CD14-positive monocyte (primary cell): ENCODE measurements around the gene SDR39U1. TPM values are rescaled to one million over a fixed set of nuclear protein-coding genes. Genes with fewer than 3 reads are reported as not detected.
A peak's percentile ranks its signal among the peaks of the same experiment; 100 is the strongest.

Experiments
- DNase-seq, 3 donors: peaks; one replicate each; pipeline ENCODE4 v3.0.0-alpha.2; 2011 to 2022
- H2AFZ ChIP-seq: 2 replicates; pipeline ENCODE4 v1.6.0; 2012; ENCODE audit warnings: mild to moderate bottlenecking, low read depth, low read length, inconsistent platforms; ENCODE audit not compliant: insufficient read depth, poor library complexity, severe bottlenecking
- H3K27ac ChIP-seq, 2 donors: 1 replicate in 1 of 2; 2 replicates in 1 of 2; pipeline ENCODE4 v1.5.1; 2012 to 2013; ENCODE audit warnings: low read length in 2 of 2, control low read depth in 1 of 2, inconsistent platforms in 1 of 2, low read depth in 1 of 2, mild to moderate bottlenecking in 1 of 2
- H3K27me3 ChIP-seq, 2 donors: one replicate each; pipeline versions ENCODE4 v1.6.0 to v1.6.1; 2011 to 2013; ENCODE audit warnings: low read length in 2 of 2; ENCODE audit not compliant: control insufficient read depth in 2 of 2, insufficient read depth in 2 of 2
- H3K36me3 ChIP-seq, 2 donors: replicated peaks in 1 of 2; 1 replicate in 1 of 2; 2 replicates in 1 of 2; pipeline versions ENCODE4 v1.5.1 to v1.6.1; 2012 to 2013; ENCODE audit warnings: low read length in 2 of 2, control low read depth in 1 of 2, inconsistent platforms in 1 of 2, mild to moderate bottlenecking in 1 of 2; ENCODE audit not compliant: insufficient read depth in 2 of 2, control insufficient read depth in 1 of 2
- H3K4me1 ChIP-seq, 2 donors: 1 replicate in 1 of 2; 2 replicates in 1 of 2; pipeline versions ENCODE4 v1.5.1 to v1.6.1; 2012 to 2013; ENCODE audit warnings: low read length in 2 of 2, control low read depth in 1 of 2, inconsistent platforms in 1 of 2, mild to moderate bottlenecking in 1 of 2, moderate library complexity in 1 of 2; ENCODE audit not compliant: insufficient read depth in 2 of 2, control insufficient read depth in 1 of 2
- H3K4me2 ChIP-seq: replicated peaks from 2 replicates; pipeline ENCODE3; 2012; ENCODE audit warnings: low read length, moderate library complexity, mild to moderate bottlenecking; ENCODE audit not compliant: poor library complexity, severe bottlenecking; ENCODE audit errors: extremely low read depth
- H3K4me3 ChIP-seq, 3 experiments: fragments of 200-600 bp in 1 of 3; sonication (generic) in 1 of 3; replicated peaks in 1 of 3; 1 replicate in 2 of 3; 2 replicates in 1 of 3; pipeline ENCODE4 v1.5.1; 2011 to 2013; ENCODE audit warnings: low read length in 3 of 3, mild to moderate bottlenecking in 3 of 3, control low read depth in 2 of 3, low read depth in 2 of 3, inconsistent platforms in 1 of 3, moderate library complexity in 1 of 3
- H3K79me2 ChIP-seq: 2 replicates; pipeline ENCODE4 v1.6.0; 2012; ENCODE audit warnings: mild to moderate bottlenecking, control low read depth, inconsistent platforms, low read length, moderate library complexity; ENCODE audit not compliant: insufficient read depth
- H3K9ac ChIP-seq: 2 replicates; pipeline ENCODE4 v1.6.0; 2017; ENCODE audit warnings: low read length, mild to moderate bottlenecking; ENCODE audit not compliant: insufficient read depth, poor library complexity, severe bottlenecking
- H3K9me3 ChIP-seq, 2 donors: replicated peaks in 1 of 2; 1 replicate in 1 of 2; 2 replicates in 1 of 2; pipeline versions ENCODE4 v1.5.1 to v1.6.1; 2012 to 2013; ENCODE audit warnings: low read length in 2 of 2, control low read depth in 1 of 2; ENCODE audit not compliant: control insufficient read depth in 1 of 2, insufficient read depth in 1 of 2
- H4K20me1 ChIP-seq: 2 replicates; pipeline ENCODE4 v1.6.0; 2012; ENCODE audit warnings: mild to moderate bottlenecking, low read length, control low read depth, moderate library complexity; ENCODE audit not compliant: insufficient read depth
- H3K27ac Mint-ChIP-seq, 7 donors: one replicate each; pipeline ENCODE4 v1.8.0; 2020; ENCODE audit warnings: mild to moderate bottlenecking in 7 of 7, mixed read lengths in 7 of 7, moderate library complexity in 6 of 7, inconsistent platforms in 2 of 7
- H3K27me3 Mint-ChIP-seq, 3 donors: one replicate each; pipeline ENCODE4 v1.8.0; 2021 to 2022; ENCODE audit warnings: low read depth in 3 of 3, mild to moderate bottlenecking in 3 of 3, mixed read lengths in 3 of 3, moderate library complexity in 3 of 3, inconsistent platforms in 1 of 3
- H3K36me3 Mint-ChIP-seq, 2 donors: one replicate each; pipeline ENCODE4 v1.8.0; 2020; ENCODE audit warnings: mixed read lengths in 2 of 2, inconsistent platforms in 1 of 2, mild to moderate bottlenecking in 1 of 2
- H3K4me1 Mint-ChIP-seq: one replicate; pipeline ENCODE4 v1.8.0; 2020; ENCODE audit warnings: mild to moderate bottlenecking, mixed read lengths
- H3K4me3 Mint-ChIP-seq, 2 donors: one replicate each; pipeline ENCODE4 v1.8.0; 2020; ENCODE audit warnings: mild to moderate bottlenecking in 2 of 2, mixed read lengths in 2 of 2, moderate library complexity in 1 of 2
- H3K9me3 Mint-ChIP-seq, 7 donors: one replicate each; pipeline ENCODE4 v1.8.0; 2020 to 2022; ENCODE audit warnings: mixed read lengths in 7 of 7, mild to moderate bottlenecking in 6 of 7, moderate library complexity in 6 of 7, inconsistent platforms in 2 of 7
- CTCF ChIP-seq: fragments of 200-600 bp; IDR thresholded peaks from one replicate; pipeline ENCODE4 v1.8.0; 2022; ENCODE audit warnings: antibody characterized with exemption, mild to moderate bottlenecking
- WGBS: methylation state at CpG from one replicate; pipeline ENCODE4 v1.1.5; 2013; ENCODE audit warnings: missing lambda C conversion rate; ENCODE audit not compliant: insufficient coverage; 5-methylcytosine and 5-hydroxymethylcytosine counted together
- intact Hi-C, 2 donors: fragments of 100-400 bp; cut with micrococcal nuclease; formaldehyde crosslinking; loops; one replicate each; pipeline versions ENCODE4 v1.15.0 to v1.15.1; 2023
- polyA plus RNA-seq, 3 donors: library from polyadenylated mRNA; depleted of rRNA in 1 of 3; unstranded in 2 of 3; stranded (reverse) in 1 of 3; fragments of 300-500 nt in 2 of 3; fragments of >200 nt in 1 of 3; fragmentation: Illumina TruSeq in 2 of 3; gene quantifications; 1 replicate in 2 of 3; 2 replicates in 1 of 3; pipeline ENCODE4 v1.2.3, GENCODE V29; 2012 to 2021

SDR39U1 gene
- polyA plus RNA-seq, 3 donors = 37.3 to 110 (median 39.2) TPM

GRCh38 chr14:24398293-24398652 is 44.3 kb downstream of the SDR39U1 start:
- Mint-ChIP-seq H3K36me3 (peaks cover 0 to 4% of the 10 kb centered on the region in 2 donors), H3K4me3 (no peak overlapping the region), H3K27ac (no peak overlapping the region), H3K4me1 (peaks cover 37% of the 10 kb centered on the region), H3K27me3 (peaks cover 5 to 14% (median 11%) of the 10 kb centered on the region in 3 donors), H3K9me3 (peaks cover 0 to 2% (median 0%) of the 10 kb centered on the region in 7 donors)
- Histone ChIP-seq H4K20me1 (no peaks in the 10 kb centered on the region), H3K9ac (no peak overlapping the region), H3K9me3 (no peaks in the 10 kb centered on the region), H3K27me3 (peaks cover 0 to 7% of the 10 kb centered on the region in 2 donors), H2AFZ (peak overlapping the region; percentile 79), H3K4me2 (peak overlapping the region; percentile 3), H3K27ac (no peak overlapping the region), H3K4me3 (no peak overlapping the region), H3K4me1 (peaks cover 35 to 43% of the 10 kb centered on the region in 2 donors), H3K79me2 (no peaks in the 10 kb centered on the region), H3K36me3 (no peaks in the 10 kb centered on the region)
- WGBS = 0% methylated on average over 1 of the region's 7 CpGs
- TF ChIP-seq CTCF = no peak
- intact Hi-C loops = no loop called here
- no peak for DNase-seq

- H3K79me2 ChIP-seq = no peaks in the 10 kb centered on the region
- intact Hi-C loops = no loop called here
- Mint-ChIP-seq H3K4me3 (peak overlapping the region; percentile 25 to 66), H3K9me3 (peaks cover 0 to 2% (median 0%) of the 10 kb centered on the region in 7 donors), H3K36me3 (peaks cover 0 to 4% of the 10 kb centered on the region in 2 donors), H3K27me3 (peaks cover 5 to 11% (median 11%) of the 10 kb centered on the region in 3 donors), H3K27ac (peak overlapping the region in 1 of 7 donors; percentile 2), H3K4me1 (peaks cover 37% of the 10 kb centered on the region)
- 59% methylated on average over 4 of the region's 6 CpGs for WGBS
- no peak overlapping the region for H3K4me2 ChIP-seq
- H3K9ac ChIP-seq = no peak overlapping the region
- DNase-seq = no peak
- no peaks in the 10 kb centered on the region for H4K20me1 ChIP-seq
- no peaks in the 10 kb centered on the region for H3K36me3 ChIP-seq
- H3K4me1 ChIP-seq = peaks cover 35 to 43% of the 10 kb centered on the region in 2 donors
- TF ChIP-seq CTCF = no peak
- H3K27me3 ChIP-seq = peaks cover 0 to 7% of the 10 kb centered on the region in 2 donors
- no peak overlapping the region for H3K27ac ChIP-seq
- no peak overlapping the region for H3K4me3 ChIP-seq
- no peak overlapping the region for H2AFZ ChIP-seq
- no peaks in the 10 kb centered on the region for H3K9me3 ChIP-seq
Observed at GRCh38 chr14:24397639-24398292, 44.8 kb downstream of the SDR39U1 start.
